HCT116 (cell line): ENCODE data around the gene EBLN1. TPM values are rescaled to one million over a fixed set of nuclear protein-coding genes. Genes with fewer than 3 reads are reported as not detected.

ENCODE experiments used
- ATAC-seq: fragments of 200-7000 bp; cut with Tn5 transposase; 2 replicates; pipeline ENCODE4 v1.9.1; 2020; ENCODE audit warnings: mild to moderate bottlenecking, moderate library complexity
- BruUV-seq: library from RNA; stranded (reverse); fragments of 400-500 nt; replicated peaks from 2 replicates; lab custom pipeline; 2021; lab: Mats Ljungman, UMichigan
- CTCF ChIA-PET: fragments of 300-600 bp; sonication (Branson Sonifier 250); formaldehyde crosslinking; loops from one replicate; lab custom pipeline; 2021; ENCODE audit warnings: antibody characterized with exemption; lab: Charles Lee
- POLR2A ChIA-PET: fragments of 300-600, 350-600 bp; sonication (Branson Sonifier 250); formaldehyde crosslinking; loops from one replicate; lab custom pipeline; 2021; ENCODE audit warnings: antibody characterized with exemption; lab: Charles Lee
- RAD21 ChIA-PET, 2 experiments: fragments of 300-600 bp; sonication (Branson Sonifier 250); formaldehyde crosslinking; loops; one replicate each; lab custom pipeline; 2023; ENCODE audit warnings: low total read pairs in 2 of 2; ENCODE audit not compliant: uncharacterized antibody in 2 of 2, unreplicated experiment in 2 of 2, low non-redundant PET in 1 of 2; lab: Charles Lee
- DNase-seq: peaks from one replicate; pipeline ENCODE4 v3.0.0-alpha.2; 2010; ENCODE audit warnings: low read depth, low spot score
- H2AFZ ChIP-seq: fragments of 200-600 bp; shearing (Covaris generic), sonication (generic); 2 replicates; pipeline ENCODE4 v1.6.1; 2017; ENCODE audit warnings: low read depth, mixed run types, mixed read lengths, antibody characterized with exemption, low read length; ENCODE audit not compliant: poor library complexity, severe bottlenecking
- H3K27ac ChIP-seq: 2 replicates; pipeline ENCODE4 v1.5.1; 2012; ENCODE audit warnings: low read depth, low read length
- H3K27me3 ChIP-seq: fragments of 200-600 bp; sonication (generic); 2 replicates; pipeline ENCODE4 v1.6.1; 2016; ENCODE audit warnings: mixed run types, low read length, mixed read lengths; ENCODE audit not compliant: insufficient read depth
- H3K36me3 ChIP-seq, 2 experiments: fragments of 200-500 bp in 1 of 2; fragments of 200-600 bp in 1 of 2; sonication (Bioruptor generic) in 1 of 2; sonication (generic) in 1 of 2; 2 replicates each; pipeline versions ENCODE4 v1.5.1 to v1.6.1; 2014 to 2016; ENCODE audit warnings: low read length in 2 of 2, inconsistent platforms in 1 of 2, mixed read lengths in 1 of 2, mixed run types in 1 of 2; ENCODE audit not compliant: insufficient read depth in 2 of 2, control insufficient read depth in 1 of 2
- H3K4me1 ChIP-seq, 2 experiments: fragments of 200-600 bp in 1 of 2; sonication (generic) in 1 of 2; 2 replicates each; pipeline versions ENCODE4 v1.5.1 to v1.6.1; 2012 to 2017; ENCODE audit warnings: low read length in 2 of 2, inconsistent platforms in 1 of 2, mild to moderate bottlenecking in 1 of 2, mixed read lengths in 1 of 2, mixed run types in 1 of 2, moderate library complexity in 1 of 2; ENCODE audit not compliant: insufficient read depth in 2 of 2, control insufficient read depth in 1 of 2
- H3K4me2 ChIP-seq: fragments of 200-600 bp; sonication (generic); 2 replicates; pipeline ENCODE4 v1.6.1; 2017; ENCODE audit warnings: mixed run types, low read length, mixed read lengths
- H3K4me3 ChIP-seq, 2 experiments: fragments of 200-600 bp in 1 of 2; sonication (generic) in 1 of 2; replicated peaks in 1 of 2; 2 replicates each; pipeline ENCODE4 v1.5.1; 2011 to 2016; ENCODE audit warnings: low read length in 2 of 2, control low read depth in 1 of 2, low read depth in 1 of 2, mild to moderate bottlenecking in 1 of 2, mixed read lengths in 1 of 2, mixed run types in 1 of 2
- H3K79me2 ChIP-seq: fragments of 200-600 bp; sonication (generic); 2 replicates; pipeline ENCODE4 v1.6.1; 2017; ENCODE audit warnings: mild to moderate bottlenecking, mixed run types, low read length, moderate library complexity, mixed read lengths; ENCODE audit not compliant: insufficient read depth
- H3K9ac ChIP-seq: fragments of 200-600 bp; sonication (generic); 2 replicates; pipeline ENCODE4 v1.6.1; 2016; ENCODE audit warnings: low read length, mixed read lengths
- H3K9me2 ChIP-seq: fragments of 200-600 bp; sonication (generic), shearing (Covaris generic); 2 replicates; pipeline ENCODE4 v1.6.1; 2017; ENCODE audit warnings: mixed run types, mild to moderate bottlenecking, moderate library complexity; ENCODE audit not compliant: insufficient read depth
- H3K9me3 ChIP-seq, 2 experiments: fragments of 200-500 bp in 1 of 2; fragments of 200-600 bp in 1 of 2; sonication (Bioruptor generic) in 1 of 2; sonication (generic) in 1 of 2; 2 replicates each; pipeline ENCODE4 v1.6.1; 2014 to 2017; ENCODE audit warnings: low read length in 2 of 2, mixed read lengths in 2 of 2, inconsistent platforms in 1 of 2, low read depth in 1 of 2, mild to moderate bottlenecking in 1 of 2, mixed run types in 1 of 2, moderate library complexity in 1 of 2; ENCODE audit not compliant: control insufficient read depth in 1 of 2, insufficient read depth in 1 of 2
- H4K20me1 ChIP-seq: fragments of 200-600 bp; sonication (generic), shearing (Covaris generic); 2 replicates; pipeline ENCODE4 v1.6.1; 2017; ENCODE audit warnings: mixed run types, mild to moderate bottlenecking, moderate library complexity; ENCODE audit not compliant: insufficient read depth
- ATF3 ChIP-seq: IDR thresholded peaks from 2 replicates; pipeline ENCODE4 v1.6.1; 2012
- CEBPB ChIP-seq: IDR thresholded peaks from 2 replicates; pipeline ENCODE4 v1.6.1; 2012; ENCODE audit warnings: low read depth
- CTCF ChIP-seq, 3 experiments: fragments of 200-600 bp in 1 of 3; sonication (generic) in 1 of 3; IDR thresholded peaks in 2 of 3; conservative IDR thresholded peaks in 1 of 3; 2 replicates each; pipeline ENCODE4 v1.5.1; 2012 to 2017; ENCODE audit warnings: low read depth in 2 of 3, low read length in 2 of 3, antibody characterized with exemption in 1 of 3, borderline replicate concordance in 1 of 3, control low read depth in 1 of 3, mild to moderate bottlenecking in 1 of 3, mixed read lengths in 1 of 3, mixed run types in 1 of 3, moderate library complexity in 1 of 3; ENCODE audit not compliant: insufficient read depth in 1 of 3
- ELF1 ChIP-seq: IDR thresholded peaks from 2 replicates; pipeline ENCODE4 v1.6.1; 2012; ENCODE audit warnings: low read depth, borderline replicate concordance
- EZH2 ChIP-seq: fragments of 200-600 bp; sonication (generic); IDR thresholded peaks from 2 replicates; pipeline ENCODE4 v1.6.1; 2017; ENCODE audit warnings: antibody characterized with exemption, mixed run types
- EZH2phosphoT487 ChIP-seq: fragments of 200-600 bp; IDR thresholded peaks from 2 replicates; pipeline ENCODE4 v1.6.1; 2018; ENCODE audit warnings: antibody characterized with exemption, borderline replicate concordance
- JUND ChIP-seq: IDR thresholded peaks from 2 replicates; pipeline ENCODE4 v1.6.1; 2012
- MAX ChIP-seq: IDR thresholded peaks from 2 replicates; pipeline ENCODE4 v1.6.1; 2012
- POLR2A ChIP-seq: IDR thresholded peaks from 2 replicates; pipeline ENCODE4 v1.7.0; 2011; ENCODE audit warnings: borderline replicate concordance; ENCODE audit not compliant: insufficient read depth, insufficient read length; ENCODE audit errors: extremely low read depth
- POLR2AphosphoS5 ChIP-seq: IDR thresholded peaks from 2 replicates; pipeline ENCODE4 v1.6.1; 2011; ENCODE audit warnings: mild to moderate bottlenecking, low read depth, low read length, moderate library complexity
- RAD21 ChIP-seq: IDR thresholded peaks from 2 replicates; pipeline ENCODE4 v1.6.1; 2012; ENCODE audit warnings: low read depth, mild to moderate bottlenecking
- SIN3A ChIP-seq: IDR thresholded peaks from 2 replicates; pipeline ENCODE4 v1.6.1; 2012; ENCODE audit warnings: low read depth
- SP1 ChIP-seq: IDR thresholded peaks from 2 replicates; pipeline ENCODE4 v1.6.1; 2012; ENCODE audit warnings: low read depth
- SRF ChIP-seq: IDR thresholded peaks from 2 replicates; pipeline ENCODE4 v1.6.1; 2012; ENCODE audit warnings: low read depth
- TCF7L2 ChIP-seq: IDR thresholded peaks from 2 replicates; pipeline ENCODE4 v1.7.0; 2011; ENCODE audit warnings: borderline replicate concordance, inconsistent platforms; ENCODE audit not compliant: insufficient read depth, insufficient read length; ENCODE audit errors: extremely low read depth
- YY1 ChIP-seq: IDR thresholded peaks from 2 replicates; pipeline ENCODE4 v1.6.1; 2011; ENCODE audit warnings: low read length, low read depth, moderate library complexity, mild to moderate bottlenecking; ENCODE audit not compliant: insufficient replicate concordance; ENCODE audit errors: extremely low read depth
- ZBTB33 ChIP-seq: IDR thresholded peaks from 2 replicates; pipeline ENCODE4 v1.6.1; 2011; ENCODE audit warnings: mild to moderate bottlenecking, low read length, moderate library complexity; ENCODE audit not compliant: insufficient replicate concordance; ENCODE audit errors: extremely low read depth
- ZFX ChIP-seq: fragments of 450-650 bp; IDR thresholded peaks from 2 replicates; pipeline ENCODE4 v1.6.1; 2017
- ZNF274 ChIP-seq: fragments of 200-500 bp; sonication (Bioruptor generic); IDR thresholded peaks from 2 replicates; pipeline ENCODE4 v1.6.1; 2014; ENCODE audit warnings: mild to moderate bottlenecking, low read depth, low read length, inconsistent platforms
- intact Hi-C: fragments of 100-400 bp; cut with micrococcal nuclease; formaldehyde crosslinking; loops from 2 replicates; pipeline ENCODE4 v1.10.0; 2022
- total RNA-seq: library from RNA; stranded (reverse); gene quantifications from one replicate; pipeline ENCODE4 v1.2.1, GENCODE V29; 2021; ENCODE audit not compliant: unreplicated experiment

The EBLN1 gene
- total RNA-seq, 1 experiment from 2014 or later, result not detected

- H3K27ac ChIP-seq, result no peak overlapping the region
- H3K27me3 ChIP-seq, result no peaks in the 10 kb centered on the region
- DNase-seq, result no peak
- no peaks in the 10 kb centered on the region for H4K20me1 ChIP-seq
- H3K4me1 ChIP-seq, result no peaks in the 10 kb centered on the region
- no peak overlapping the region for H2AFZ ChIP-seq
- no peaks in the 10 kb centered on the region for H3K36me3 ChIP-seq
- ChIA-PET POLR2A (no interaction called here), CTCF (no interaction called here), RAD21 (no interaction called here)
- no peaks in the 10 kb centered on the region for H3K9me2 ChIP-seq
- no peak overlapping the region for H3K9ac ChIP-seq
- no peak overlapping the region for H3K4me2 ChIP-seq
- no peak for ATAC-seq
- H3K4me3 ChIP-seq, result no peak overlapping the region
- H3K9me3 ChIP-seq, result no peaks in the 10 kb centered on the region
- BruUV-seq, result no TSS peak
- intact Hi-C loops, result no loop called here
- H3K79me2 ChIP-seq, result no peaks in the 10 kb centered on the region
- TF ChIP-seq ELF1 (no peak), CEBPB (no peak), RAD21 (no peak), MAX (no peak), ATF3 (no peak), EZH2 (no peak), YY1 (no peak), SRF (no peak), TCF7L2 (no peak), ZNF274 (no peak), POLR2AphosphoS5 (no peak), SP1 (no peak), EZH2phosphoT487 (no peak), JUND (no peak), ZBTB33 (no peak), SIN3A (no peak), ZFX (no peak), CTCF (IDR thresholded peaks at IDR 0.05 in 2 of 3, conservative IDR thresholded peaks at IDR 0.05 in 1 of 3; ENCODE audit: borderline replicate concordance in 1 of 3, insufficient read depth in 1 of 3, low read depth in 2 of 3, low read length in 2 of 3) (no peak), POLR2A (no peak)
These were observed 48.2 kb upstream of the EBLN1 start for GRCh38 chr10:22265839-22266537.
